NCI-H1105 treated with DMSO at 0.1 percent for 48 hours (cell line): Measurements from ENCODE around the gene TMEM131L.
A peak's percentile ranks its signal among the peaks of the same experiment; 100 is the strongest.
"Not testable (repeated sequence)": the region's sequence is repeated elsewhere in the genome, so short reads cannot be mapped to it uniquely, and the experiment has no call there.

Source experiments
- DNase-seq: peaks from one replicate; lab custom pipeline; 2025; lab: John Stamatoyannopoulos, UW

Gene TMEM131L

GRCh38 chr4:153466081-153466948 lies at the start of gene TMEM131L:
TMEM131L (plus strand) TSS chr4:153466360; CDS start chr4:153466398, 38 bp downstream.
- peak; percentile 33 for DNase-seq

DNA sequence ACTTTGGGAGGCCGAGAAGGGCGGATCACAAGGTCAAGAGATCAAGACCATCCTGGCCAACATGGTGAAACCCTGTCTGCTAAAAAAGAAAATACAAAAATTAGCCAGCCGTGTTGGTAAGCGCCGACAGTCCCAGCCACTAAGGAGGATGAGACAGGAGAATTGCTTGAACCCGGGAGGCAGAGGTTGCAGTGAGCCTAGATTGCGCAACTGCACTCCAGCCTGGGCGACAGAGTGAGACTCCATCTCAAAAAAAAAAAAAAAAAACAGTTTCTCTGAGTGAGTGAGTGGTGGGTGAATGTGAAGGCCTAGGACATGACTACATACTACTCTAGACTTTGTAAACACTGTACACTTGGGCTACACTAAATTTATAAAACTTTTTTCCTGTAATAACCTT lies 49.7 kb upstream of the TMEM131L start:
- not testable (repeated sequence) for DNase-seq

DNA sequence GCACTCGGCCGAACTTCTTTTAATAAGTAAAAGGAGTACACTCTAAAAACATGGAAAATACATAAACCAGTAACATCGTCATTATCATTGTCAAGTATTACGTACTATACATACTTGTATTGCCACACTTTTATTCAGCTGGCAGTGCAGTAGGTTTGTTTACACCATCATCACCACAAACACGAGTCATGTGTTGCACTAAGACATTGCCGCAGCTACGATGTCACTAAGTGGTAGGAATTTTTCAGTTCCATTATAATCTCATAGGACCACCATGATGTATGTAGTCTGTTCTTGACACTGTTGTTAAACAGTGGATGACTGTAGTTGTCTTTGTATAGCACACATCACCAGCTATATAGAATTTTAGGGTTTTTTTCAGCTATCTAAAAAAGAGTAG lies 48.0 kb upstream of the TMEM131L start:
- no peak for DNase-seq

DNA sequence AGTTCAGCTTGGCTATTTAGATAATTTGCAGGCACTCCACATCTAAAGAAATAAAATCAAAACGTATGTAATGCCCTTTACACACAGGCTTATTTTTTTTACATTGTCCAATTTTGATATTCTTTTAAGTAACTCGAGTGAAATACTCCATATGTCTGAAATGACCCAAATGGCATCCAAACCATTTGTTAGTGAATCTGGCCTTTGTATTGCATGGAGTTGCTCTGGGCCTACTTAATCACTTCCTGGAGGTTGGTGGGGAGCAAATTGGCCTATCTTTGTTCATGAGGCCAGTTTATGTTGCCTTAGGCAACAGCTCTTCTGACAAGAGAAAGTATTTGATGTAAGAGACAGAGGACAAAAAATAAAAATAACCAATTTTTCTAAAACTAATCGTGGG lies 47.6 kb upstream of the TMEM131L start:
- no peak for DNase-seq

DNA sequence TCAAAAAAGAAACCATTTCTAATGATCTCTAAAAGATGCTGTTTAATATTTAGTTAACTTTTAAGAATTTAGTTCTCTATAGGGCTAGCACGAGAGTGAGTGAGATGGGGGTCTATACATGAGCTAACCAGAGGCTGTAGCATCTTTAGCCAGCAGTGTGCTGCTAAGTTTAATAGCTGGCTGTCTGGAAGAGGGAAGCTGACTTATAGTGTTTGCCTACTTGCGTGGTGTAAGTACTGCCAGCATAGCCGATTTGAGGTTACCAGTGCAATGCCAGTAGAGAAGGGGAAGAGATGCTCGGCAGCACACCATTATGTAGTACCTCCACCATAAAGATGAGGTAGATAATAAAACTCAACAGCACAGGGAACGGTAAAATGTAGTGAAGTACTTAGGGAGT lies 47.1 kb upstream of the TMEM131L start:
- no peak for DNase-seq

DNA sequence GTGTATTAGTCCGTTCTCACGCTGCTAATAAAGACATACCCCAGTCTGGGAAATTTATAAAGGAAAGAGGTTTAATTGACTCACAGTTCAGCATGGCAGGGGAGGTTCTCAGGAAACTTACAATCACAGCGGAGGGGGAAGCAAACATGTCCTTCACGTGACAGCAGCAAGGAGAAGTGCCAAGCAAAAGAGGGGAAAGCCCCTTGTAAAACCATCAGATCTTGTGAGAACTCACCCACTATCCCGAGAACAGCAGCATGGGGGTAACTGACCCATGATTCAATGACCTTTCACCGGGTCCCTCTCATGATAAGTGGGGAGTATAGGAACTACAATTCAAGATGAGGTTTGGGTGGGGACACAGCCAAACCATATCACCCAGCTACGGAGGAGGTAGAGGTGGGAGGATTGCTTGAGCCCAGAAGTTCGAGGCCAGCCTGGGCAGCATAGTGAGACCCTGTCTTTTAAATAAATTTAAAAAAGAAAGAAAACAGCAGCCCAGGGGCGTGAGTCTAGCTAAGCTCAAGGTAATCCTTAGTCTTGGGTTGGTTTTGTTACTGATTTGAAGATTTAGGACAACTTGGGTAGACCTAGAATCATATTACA lies 46.4 kb upstream of the TMEM131L start:
- DNase-seq, result no peak

- no peak for DNase-seq
Measured at GRCh38 chr4:153420361-153420760, 45.8 kb upstream of the TMEM131L start.

DNA sequence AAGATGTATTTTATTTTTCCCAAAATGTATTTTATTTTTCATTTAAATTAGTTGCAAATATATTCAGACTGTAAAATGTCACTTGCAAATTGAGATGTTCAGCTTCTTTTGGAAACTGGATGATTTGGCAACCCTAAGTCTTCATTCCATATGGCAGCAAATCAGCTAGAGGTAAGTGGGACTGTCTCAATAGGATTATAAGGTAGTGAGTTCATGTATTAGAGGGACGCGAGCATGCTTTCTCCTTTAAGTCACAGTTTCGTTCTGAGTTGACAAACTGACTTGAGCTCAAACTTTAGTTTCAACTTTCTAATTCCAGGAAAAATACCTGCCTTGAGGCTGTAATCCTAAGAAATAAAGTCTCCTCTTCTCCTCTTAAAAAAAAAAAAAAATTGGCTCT lies 44.2 kb upstream of the TMEM131L start:
- DNase-seq, result no peak

- DNase-seq, result no peak
Measured at GRCh38 chr4:153426207-153426885, 39.8 kb upstream of the TMEM131L start.

- DNase-seq, result no peak
Measured at GRCh38 chr4:153427363-153428071, 38.6 kb upstream of the TMEM131L start.

DNA sequence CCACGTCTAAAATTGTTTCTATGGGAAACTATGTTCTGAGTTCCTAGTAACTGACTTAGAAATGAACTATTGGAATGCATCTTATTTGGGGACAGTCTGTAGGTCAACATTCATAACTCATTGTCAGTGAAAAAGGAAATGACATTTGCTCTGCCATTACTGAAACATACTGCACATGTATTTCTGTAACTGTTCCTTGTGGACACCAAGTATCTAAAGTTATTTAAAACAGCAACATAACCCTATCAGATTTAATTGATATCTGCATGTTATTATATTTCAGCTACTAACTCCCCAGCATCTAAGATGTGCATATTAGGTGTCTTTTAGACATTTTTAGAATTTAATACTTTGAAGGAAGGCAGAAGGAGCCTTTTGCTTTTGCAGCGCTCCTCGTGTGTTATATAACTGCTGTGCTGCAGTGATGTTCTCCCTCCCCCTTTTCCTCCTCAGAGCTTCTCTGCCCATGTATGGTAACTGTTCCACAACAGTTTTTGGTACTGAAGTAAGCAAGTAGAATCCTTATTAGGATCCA lies 37.2 kb upstream of the TMEM131L start:
- no peak for DNase-seq

GRCh38 chr4:153432965-153433753 lies 33.0 kb upstream of the TMEM131L start:
- DNase-seq, result peak; percentile 10

DNA sequence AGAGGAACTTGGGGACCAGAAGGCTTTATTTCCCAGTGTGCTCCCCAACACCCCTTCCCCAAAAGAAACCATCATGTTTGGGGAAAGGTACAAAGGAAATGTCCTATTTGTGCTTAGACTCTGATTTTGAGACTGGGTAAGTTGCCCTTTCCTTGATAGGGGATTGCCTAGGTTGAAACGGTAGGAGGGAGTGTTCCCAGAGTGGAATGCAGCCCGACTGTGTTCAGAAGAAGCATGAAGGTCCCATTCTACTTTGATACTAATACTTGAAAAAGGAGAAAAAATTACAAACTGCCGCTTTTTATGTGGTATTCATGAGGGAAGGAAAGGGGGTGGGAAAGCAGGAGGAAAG lies 32.4 kb upstream of the TMEM131L start:
- DNase-seq, result no peak

DNA sequence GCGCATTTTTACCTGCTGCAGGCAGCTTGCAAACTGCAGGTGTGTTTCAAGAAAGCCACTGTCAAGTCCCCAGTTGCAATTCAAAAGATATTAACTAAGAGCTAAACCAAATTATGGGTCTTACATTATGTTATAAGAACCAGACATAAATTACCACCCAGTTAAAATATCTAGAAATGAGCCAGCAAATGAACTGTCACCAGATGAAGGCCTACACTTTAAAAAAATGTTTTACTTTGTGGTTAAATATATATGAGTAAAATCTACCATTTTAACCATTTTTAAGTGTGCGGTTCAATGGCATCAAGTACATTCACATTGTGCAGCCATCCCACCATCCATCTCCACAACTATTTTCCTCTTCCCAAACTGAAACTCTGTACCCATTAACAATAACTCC lies 32.0 kb upstream of the TMEM131L start:
- no peak for DNase-seq

GRCh38 chr4:153438916-153439756 lies 27.0 kb upstream of the TMEM131L start:
- DNase-seq, result no peak

DNA sequence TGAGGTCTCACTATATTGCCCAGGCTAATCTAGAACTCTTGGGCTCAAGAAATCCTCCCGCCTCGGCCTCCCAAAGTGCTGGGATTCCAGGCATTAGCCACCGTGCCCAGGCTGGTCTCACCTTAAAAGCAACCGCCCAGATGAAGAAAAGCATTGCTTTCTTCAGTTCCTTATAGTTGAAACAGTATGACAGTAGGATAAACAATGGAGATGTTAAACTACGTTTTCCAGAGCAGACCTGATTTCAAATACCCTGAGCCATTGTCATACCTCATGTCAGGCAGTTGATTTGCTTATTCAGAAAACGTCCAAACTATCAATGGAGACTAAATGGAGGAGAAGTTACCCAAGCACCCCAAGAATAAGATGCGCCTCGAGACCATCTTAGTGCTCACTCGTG lies 26.3 kb upstream of the TMEM131L start:
- no peak for DNase-seq

DNA sequence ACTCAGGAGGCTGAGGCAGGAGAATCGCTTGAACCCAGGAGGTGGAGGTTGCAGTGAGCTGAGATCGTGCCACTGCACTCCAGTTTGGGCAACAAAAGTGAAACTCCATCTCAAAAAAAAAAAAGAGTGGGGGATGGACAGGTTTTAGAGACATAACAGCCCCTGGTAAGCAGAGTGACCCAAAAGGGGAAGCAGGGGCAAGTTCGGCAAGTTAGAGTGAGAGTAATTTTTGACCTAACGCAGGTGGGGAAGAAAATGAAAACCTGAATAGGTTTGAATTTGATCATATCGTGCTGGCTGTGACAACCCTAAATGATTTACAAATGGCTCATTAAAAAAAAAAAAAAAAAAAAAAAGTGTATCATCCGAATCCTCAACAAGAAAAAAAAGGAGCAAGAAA lies 25.7 kb upstream of the TMEM131L start:
- no peak for DNase-seq

DNA sequence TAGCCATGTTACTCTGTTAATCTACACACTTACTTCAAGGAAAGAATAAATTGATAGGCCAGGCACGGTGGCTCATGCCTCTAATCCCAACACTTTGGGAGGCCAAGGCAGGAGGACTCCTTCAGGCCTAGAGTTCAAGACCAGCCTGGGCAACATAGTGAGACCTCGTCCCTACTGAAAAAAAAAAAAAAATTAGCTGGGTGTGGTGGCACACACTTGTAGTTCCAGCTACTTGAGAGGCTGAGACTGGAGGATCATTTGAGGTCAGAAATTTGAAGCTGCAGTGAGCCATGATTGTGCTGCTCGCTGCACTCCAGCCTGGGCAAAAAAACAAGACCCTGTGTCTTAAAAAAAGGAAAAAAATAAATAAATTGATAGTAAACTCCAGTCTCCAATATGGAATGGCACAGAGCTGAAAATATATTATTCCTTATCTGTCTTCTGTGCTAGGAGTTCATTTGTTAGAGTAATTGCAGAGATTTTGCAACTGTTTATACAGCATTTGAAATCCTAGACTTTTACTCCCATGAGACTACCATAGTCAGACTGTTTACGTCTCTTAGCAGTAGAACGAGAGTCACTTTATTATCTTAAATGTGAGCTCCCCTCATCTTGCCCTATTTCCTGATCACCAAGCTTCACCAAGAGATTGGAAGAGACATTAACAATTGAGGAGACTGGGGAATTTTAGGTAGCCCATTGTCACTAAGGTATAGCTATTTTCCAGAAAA lies 18.8 kb upstream of the TMEM131L start:
- DNase-seq, result no peak

DNA sequence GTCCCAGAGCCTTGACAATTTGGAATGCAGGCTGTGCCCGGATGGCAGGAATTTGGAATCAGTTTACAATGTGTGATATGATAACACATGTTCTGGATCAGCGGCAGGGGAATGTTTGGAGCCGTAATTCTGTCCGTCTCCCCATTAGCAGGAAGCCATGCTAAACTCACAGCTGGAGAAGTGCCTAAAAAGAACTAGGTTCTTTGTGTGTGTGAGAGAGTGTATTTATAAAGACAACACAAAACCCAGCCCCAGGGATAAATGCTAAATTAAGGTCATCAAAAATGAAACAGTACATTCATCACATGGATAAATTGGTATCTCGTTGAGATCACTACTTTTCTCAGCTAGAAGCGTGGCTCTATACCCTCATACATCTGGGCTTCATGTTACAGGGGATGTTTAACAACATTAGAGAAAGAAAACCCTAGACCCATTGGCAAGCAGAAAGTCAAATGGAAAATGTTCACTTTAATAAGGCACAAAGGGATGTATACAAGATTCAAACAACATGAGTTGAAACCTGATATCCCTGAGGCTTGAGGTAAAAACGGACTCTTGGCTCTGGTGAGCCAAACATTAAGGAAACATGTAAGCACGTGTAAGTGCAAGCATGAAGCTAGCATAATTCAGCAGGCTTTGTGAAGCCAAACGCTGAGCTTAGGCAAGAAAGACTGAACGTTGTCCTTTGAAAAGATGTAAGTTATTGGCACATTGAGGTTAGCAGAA lies 18.0 kb upstream of the TMEM131L start:
- DNase-seq, result peak; percentile 41
